ENCODE measurements around the gene EIF4G3.
"Not testable (repeated sequence)": the region's sequence is repeated elsewhere in the genome, so short reads cannot be mapped to it uniquely, and the experiment has no call there.

EIF4G3 gene

DNA sequence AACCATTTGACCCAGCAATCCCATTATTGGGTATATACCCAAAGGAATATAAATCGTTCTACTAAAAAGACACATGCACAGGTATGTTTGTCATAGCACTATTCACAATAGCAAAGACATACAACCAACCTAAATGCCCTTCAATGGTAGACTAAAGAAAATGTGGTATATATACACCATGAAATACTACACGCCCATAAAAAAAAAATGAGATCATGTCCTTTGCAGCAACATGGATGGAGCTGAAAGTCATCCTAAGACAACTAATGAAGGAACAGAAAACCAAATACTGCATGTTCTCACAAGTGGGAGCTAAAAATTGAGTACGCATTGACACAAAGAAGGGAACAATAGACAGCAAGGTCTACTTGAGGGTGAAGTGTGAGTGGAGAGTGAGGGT is 72.0 kb downstream of the EIF4G3 start:
- no peak for DNase-seq

DNA sequence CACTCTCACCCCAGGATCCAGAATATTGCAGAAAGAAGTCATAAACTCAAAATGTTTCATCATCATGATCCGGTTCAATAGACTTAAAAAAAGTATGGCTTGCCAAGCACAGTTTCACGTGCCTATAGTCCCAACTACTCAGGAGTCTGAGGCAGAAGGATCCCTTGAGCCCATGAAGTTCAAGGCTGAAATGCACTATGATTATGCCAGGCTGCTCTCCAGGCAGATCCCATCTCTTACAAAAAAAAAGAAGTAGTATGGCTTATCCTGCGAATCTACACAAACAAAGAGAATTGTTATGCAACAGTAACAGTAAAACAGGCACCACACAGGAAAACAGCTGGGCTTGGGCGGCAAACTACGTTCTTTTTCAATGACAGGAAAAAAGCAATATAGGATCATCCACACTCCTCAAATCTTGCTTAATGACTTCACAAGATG is 76.2 kb downstream of the EIF4G3 start:
- no peak for DNase-seq

DNA sequence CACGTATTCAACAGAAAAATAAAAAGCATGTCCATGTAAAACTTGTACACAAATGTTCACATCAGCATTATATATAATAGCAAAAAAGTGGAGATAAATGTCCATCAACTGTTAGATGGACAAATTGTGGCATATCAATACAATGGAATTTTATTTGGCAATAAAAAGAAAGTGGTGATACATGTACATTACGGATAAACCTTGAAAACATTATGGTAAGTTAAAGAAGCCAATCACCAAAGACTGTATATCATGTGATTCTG is 76.9 kb downstream of the EIF4G3 start:
- DNase-seq, result no peak

DNA sequence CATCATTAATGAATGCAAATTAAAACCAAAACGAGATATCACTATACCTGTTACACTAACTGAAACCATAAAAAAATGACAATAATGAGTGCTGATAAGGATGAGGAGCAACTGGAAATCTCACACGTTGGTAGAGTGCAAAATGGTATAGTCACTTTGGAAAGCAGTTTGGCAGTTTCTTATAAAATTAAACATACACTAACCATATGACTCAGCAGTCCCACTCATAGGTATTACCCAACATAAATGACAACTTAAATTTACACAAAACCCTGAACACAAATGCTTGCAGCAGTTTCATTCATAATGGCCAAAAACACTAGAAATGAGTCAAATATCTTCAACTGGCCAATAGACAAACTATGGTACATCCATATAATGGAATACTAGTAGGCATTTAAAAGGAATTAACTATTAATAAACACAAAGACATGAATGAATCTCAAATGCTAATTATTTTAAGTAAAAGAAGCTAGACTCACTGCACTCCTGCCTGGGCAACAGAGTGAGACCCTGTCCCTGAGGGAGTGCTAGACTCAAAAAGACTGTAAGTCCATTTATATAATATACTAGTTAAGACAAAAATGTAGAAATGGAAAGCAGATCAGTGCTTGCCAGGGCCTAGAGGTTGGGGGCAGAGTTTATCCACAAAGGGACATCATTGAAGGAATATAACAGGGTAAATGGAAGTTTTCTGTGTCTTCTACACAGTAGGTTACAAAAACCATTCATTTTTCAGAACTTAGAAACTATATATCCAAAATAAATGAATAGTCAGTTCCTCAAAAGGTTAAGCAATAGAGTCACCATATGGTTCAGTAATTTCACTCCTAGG is 77.4 kb downstream of the EIF4G3 start:
- no peak for DNase-seq

DNA sequence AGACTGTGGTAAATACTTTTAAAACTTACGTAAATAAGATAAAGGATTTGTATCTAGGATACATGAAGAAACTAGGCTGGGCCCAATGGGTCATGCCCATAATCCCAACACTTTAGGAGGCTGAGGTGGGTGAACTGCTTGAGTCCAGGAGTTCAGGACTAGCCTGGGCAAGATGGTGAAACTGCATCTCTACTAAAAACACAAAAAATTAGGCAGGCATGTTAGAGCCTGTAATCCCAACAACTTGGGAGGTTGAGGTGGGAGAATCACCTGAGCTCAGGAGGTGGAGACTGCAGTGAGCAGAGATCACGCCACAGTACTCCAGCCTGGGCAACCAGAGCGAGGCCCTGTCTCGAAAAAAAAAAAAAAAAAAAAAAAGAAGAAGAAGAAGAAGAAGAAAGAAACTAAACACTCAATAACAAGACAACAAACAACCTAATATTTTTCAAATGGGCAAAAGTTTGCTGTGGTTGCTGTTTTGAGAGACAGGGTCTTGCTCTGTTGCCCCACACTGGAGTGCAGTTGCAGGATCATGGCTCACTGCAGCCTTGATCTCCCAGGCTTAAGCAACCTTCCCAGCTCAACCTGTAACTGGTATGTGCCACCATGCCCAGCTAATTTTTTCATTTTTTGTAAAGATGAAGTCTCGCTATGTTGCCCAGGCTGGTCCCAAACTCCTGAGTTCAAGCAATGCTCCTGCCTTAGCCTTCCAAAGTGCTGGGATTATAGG is 78.3 kb downstream of the EIF4G3 start:
- no peak for DNase-seq

DNA sequence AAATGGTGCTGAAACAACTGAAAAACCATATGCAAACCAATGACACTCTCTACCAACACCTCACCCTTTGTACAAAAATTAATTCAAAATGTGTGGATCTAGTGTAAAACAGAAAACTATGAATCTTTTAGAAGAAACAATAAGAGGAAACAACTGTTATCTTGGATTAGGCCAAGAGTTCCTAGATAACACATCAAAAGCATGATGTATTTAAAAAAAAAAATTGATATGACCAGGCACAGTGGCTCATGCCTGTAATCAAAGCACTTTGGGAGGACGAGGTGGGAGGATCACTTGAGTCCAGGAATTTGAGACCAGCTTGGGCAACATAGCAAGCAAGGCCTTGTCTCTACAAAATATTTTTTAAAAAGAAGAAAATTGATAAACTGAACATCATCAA is 79.0 kb downstream of the EIF4G3 start:
- no peak for DNase-seq

DNA sequence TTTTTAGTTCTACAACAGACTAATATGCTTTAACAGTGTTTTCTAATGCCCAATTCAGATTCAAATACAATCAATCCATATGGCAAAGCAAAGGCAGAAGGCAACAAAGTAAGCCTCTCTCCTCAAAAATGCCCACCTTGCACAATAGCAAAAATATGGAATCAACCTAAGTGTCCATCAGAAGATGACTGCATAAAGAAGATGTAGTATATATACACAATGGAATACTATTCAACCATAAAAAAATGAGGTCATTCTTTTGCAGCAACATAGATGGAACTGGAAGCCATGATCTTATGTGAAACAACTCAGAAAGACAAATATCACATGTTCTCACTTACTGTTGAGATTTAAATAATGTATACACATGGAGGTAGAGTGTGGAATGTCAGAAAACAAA is 80.7 kb downstream of the EIF4G3 start:
- no peak for DNase-seq

DNA sequence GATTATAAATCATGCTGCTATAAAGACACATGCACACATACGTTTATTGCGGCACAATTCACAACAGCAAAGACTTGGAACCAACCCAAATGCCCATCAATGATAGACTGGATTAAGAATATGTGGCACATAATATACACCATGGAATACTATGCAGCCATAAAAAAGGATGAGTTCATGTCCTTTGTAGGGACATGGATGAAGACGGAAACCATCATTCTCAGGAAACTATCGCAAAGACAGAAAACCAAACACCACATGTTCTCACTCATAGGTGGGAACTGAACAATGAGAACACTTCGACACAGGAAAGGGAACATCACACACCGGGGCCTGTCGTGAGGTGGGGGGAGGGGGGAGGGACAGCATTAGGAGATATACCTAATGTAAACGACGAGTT is 82.4 kb downstream of the EIF4G3 start:
- DNase-seq, result not testable (repeated sequence)

DNA sequence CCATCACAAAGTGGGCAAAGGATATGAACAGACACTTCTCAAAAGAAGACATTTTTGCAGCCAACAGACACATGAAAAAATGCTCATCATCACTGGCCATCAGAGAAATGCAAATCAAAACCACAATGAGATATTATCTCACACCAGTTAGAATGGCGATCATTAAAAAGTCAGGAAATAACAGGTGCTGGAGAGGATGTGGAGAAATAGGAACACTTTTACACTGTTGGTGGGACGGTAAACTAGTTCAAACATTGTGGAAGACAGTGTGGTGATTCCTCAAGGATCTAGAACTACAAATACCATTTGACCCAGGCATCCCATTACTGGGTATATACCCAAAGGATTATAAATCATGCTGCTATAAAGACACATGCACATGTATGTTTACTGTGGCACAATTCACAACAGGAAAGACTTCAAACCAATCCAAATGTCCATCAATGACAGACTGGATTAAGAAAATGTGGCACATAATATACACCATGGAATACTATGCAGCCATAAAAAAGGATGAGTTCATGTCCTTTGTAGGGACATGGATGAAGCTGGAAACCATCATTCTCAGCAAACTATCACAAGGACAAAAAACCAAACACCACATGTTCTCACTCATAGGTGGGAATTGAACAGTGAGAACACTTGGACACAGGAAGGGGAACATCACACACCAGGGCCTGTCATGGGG is 83.3 kb downstream of the EIF4G3 start:
- DNase-seq, result not testable (repeated sequence)

DNA sequence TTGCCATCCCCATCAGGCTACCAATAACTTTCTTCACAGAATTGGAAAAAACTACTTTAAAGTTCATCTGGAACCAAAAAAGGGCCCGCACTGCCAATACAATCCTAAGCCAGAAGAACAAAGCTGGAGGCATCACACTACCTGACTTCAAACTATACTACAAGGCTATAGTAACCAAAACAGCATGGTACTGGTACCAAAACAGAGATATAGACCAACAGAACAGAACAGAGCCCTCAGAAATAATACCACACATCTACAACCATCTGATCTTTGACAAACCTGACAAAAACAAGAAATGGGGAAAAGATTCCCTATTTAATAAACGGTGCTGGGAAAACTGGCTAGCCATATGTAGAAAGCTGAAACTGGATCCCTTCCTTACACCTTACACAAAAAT is 84.2 kb downstream of the EIF4G3 start:
- DNase-seq, result not testable (repeated sequence)

DNA sequence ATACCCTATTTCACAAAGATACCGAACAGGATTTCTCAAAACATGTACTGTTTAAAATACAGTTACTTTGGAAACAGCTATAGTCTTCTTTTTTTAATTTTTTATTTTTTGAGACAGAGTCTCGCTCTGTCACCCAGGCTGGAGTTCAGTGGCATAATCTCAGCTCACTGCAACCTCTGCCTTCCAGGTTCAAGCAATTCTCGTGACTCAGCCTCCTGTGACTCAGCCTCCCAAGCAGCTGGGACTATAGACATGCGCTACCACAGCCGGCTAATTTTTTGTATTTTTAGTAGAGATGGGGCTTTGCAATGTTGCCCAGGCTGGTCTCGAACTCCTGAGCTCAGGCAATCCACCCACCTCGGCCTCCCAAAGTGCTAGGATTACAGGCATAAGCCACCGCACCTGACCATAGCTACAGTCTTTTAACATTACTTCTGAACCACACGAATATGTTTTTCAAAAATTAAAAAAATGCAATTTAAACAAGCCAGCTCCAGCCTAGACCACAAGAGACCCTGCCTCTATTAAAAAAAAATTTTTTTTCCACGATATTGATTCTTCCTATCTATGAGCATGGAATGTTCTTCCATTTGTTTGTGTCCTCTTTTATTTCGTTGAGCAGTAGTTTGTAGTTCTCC is 85.5 kb downstream of the EIF4G3 start:
- not testable (repeated sequence) for DNase-seq

DNA sequence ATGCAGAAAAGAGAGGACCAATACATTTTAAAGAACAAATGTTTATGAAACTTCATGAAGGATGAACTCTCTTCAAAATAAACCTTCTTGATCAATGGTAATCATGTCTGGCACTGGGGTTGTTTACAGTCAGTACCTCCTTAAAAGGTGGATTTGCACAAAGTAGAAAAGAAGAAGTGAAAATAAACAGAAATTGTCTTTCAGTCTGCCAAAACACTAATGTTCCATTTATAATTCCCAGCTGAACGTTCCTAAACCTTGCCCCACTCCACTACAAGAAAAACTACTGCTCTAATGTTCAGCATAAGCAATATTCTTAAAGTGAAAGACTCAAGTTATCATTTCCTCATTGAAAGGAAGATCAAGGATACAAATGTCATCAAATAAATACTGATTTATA is 86.2 kb downstream of the EIF4G3 start:
- no peak for DNase-seq

DNA sequence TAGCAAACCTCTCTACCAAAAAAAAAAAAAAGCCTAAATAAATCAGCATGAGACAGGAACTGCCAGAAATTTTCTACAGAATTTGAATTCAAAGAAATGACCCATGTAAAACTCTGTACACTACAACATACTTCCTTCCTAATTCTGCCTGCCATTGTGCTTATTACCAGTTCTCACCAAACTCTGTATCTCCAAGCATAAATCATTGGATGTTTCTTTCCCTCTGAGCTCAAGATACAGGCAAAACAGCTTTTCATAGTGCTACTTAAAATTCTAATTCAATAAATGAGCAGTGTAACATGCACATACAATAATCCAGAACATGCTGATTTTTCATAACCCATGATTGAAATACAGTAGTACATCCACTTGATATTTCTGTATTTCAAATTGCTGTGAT is 87.0 kb downstream of the EIF4G3 start:
- no peak for DNase-seq

DNA sequence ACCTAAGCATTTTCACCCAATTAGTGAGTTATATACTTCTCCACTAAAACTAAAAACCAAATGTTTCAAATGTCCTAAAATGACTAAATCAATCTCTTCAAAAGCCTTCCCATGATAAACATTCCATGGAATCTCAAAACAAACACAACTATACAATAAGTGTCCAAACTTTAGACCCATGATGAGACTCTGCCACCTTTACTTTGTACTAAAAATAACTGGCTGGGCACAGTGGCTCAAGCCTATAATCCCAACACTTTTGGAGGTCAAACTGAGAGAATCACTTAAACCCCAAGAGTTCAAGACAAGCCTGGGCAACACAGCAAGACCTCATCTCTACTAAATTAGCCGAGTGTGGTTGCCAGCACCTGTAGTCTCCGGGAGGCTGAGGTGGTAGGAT is 87.4 kb downstream of the EIF4G3 start:
- no peak for DNase-seq

DNA sequence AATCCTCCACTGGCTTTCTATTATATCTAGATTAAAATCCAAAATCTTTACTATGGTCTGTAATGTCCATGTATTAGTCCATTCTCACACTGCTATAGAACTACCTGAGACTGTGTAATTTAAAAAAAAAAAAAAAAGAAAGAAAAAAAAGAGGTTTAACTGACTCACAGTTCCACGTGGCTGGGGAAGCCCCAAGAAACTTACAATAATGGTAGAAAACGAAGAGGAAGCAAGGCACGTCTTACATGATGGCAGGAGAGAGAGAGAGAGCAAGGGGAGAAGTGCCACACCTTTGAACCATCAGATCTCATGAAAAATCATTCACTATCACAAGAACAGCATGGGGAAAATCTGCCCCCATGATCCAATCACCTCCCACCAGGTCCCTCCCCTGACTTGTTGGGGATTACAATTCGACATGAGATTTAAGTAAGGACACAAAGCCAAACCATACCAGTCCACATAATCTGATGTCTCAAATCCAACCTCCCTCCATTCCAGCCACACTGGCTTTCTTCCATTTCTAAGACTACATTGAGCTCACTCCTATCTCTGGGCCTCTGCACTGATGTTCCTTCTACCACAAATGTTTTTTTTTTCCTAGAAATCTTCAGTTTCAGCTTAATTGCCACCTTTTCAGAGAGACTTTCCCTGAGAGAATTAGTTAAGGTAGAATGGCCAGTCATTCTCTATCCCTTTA is 92.4 kb downstream of the EIF4G3 start:
- no peak for DNase-seq

DNA sequence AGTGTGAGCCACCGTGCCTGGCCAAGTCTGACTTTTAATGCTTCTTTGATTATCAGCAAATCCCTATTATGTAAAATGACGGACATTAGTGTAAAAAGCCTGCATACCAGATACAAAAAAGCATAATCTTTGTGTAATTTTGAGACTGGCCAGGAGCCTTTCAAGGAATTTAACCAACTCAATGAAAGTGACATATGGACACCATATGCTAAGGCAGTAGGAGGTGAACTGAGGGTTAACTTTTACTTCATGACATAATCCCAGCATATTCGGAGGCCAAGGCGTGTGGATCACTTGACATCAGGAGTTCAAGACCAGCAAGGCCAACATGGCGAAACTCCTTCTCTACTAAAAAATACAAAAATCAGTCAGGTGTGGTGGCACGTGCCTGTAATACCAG is 94.6 kb downstream of the EIF4G3 start:
- DNase-seq, result no peak

DNA sequence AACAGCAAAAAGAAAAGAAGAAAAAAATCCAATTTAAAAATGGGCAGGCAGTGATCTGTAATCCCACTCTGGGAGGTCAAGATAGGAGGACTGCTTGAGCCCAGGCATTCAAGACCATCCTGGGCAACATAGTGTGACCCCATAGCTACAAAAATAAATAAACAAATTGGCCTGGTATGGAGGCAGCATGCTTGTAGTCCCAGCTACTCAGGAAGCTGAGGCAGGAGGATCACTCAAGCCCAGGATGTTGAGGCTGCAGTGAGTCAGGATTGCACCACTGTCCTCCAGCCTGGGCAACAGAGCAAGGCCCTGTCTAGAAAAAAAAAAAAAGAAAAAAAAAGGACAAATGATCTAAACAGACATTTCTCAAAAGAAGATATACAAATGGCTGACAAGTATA is 99.6 kb downstream of the EIF4G3 start:
- no peak for DNase-seq

DNA sequence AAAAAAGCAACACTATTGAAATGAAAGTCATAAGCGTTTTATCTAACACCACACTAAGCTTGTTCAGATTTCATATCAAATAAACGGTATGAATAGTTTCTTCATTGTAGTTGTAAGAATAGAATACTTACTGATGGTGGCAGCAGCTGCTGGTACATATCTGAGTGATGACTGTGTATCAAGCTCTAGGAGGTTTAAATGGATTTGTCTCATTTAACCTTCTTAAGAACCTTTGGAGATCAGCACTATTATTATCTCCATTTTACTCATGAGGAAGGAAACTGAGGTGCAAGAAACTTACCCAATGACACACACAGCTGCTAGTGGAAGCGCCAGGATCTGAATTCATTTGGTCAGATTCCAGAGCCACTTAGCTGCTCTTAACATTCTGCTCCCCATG is 104.0 kb downstream of the EIF4G3 start:
- no peak for DNase-seq

DNA sequence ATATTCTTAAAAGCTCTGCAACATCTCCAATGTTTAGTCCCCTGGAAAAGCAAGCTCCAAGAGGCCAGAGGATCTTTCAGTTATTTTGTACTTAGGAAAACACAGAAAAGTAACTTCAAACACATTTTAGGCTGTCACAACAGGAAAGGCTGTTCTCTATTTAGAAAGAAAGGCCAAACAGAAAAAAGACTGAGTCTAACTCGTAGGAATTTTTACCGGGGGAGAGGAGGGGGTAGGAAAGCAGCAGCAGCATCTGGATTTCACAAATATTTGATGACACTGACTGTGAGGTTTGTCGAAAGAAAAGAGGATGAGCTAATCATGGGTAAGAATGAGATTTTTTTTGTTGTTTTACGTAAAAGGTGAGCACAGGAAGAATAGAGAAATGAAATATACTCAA is 107.1 kb downstream of the EIF4G3 start:
- DNase-seq, result no peak

DNA sequence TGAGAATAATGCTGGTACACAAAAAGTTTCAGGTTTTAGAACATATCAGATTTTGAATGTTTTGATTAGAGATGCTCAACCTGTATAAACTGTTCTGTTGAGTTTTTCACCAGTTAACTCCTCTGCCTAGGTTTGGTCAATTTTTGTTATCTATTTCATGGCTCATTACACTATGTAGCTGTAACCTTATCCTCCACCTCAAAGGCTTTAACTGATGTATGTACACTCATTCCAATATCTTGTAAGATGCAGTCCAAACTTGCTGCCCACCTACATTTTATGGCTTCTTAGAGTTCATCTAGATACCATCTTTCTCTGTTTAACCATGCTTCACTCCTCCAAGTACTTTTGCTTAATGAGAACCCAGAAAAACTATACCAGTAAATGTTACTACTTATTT is 107.8 kb downstream of the EIF4G3 start:
- DNase-seq, result no peak

DNA sequence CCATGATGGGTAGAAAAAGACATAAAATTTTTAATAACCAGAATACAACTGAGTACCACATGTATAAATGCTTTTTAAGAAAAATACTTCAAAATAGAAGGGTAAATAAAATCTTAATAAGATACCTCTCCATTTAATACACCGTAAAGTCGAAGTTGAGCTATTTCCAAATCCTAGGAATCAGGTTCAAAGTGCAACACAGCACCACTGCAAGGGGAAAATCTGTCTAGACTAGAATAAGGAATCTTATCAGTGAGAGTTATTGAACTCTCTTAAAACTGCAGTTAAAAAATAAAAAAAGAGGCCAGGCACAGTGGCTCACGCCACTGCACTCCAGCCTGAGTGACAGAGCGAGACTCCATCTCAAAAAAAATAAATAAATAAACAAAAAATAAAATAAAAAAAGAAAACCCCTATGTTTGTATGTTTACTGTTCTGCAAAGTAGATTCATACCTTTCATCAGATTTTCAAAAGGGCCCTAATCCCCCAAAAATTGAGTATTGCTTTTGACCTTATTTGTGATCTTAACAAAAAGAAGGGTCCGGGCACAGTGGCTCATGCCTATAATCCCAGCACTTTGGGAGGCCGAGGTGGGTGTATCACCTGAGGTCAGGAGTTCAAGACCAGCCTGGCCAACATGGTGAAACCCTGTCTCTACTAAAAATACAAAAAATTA is 109.0 kb downstream of the EIF4G3 start:
- DNase-seq, result no peak

DNA sequence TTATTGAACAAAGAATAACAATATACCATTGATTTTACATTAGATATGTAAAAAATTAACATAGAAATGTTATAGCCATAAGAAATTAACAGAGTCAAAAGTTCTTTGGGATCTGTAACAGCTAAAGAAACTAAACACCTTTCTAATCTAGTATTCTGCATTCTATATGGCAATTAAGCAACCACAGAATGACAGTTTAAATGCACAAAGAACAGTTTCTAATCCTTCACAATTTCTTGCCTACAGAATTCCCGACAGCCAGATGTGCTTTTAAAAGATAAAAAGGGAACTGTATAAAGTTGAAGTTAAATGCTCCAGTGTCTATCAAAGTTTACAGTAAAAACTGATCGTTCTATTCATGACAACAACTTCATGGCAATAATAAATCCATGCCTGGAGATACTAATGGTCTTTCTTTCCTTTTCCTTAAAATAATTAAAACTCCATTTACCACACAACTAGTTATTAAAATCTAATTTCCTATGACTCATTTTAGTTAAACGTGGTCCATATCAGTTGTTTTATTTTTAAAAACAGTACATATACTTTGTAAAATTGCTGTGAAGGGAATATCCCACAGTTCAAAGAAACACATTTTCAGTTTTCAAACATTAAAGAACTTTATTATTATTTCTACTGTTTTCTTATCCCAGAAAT is 110.2 kb downstream of the EIF4G3 start:
- DNase-seq, result no peak

Data from GOT3 (cell line).